Neural cell (in vitro differentiated cells): Measurements from ENCODE around the gene CACNA1C. TPM values are rescaled to one million over a fixed set of nuclear protein-coding genes. Genes with fewer than 3 reads are reported as not detected.

Experiments
- H2AFZ ChIP-seq: fragments of 200-600, 300-800 bp; sonication (generic), shearing (Covaris generic); 2 replicates; pipeline ENCODE4 v1.6.0; 2014; ENCODE audit warnings: low read depth, mild to moderate bottlenecking, antibody characterized with exemption, low read length, moderate library complexity
- H3F3A ChIP-seq: fragments of 200-600 bp; shearing (Covaris generic); 2 replicates; pipeline ENCODE4 v1.6.1; 2016; ENCODE audit warnings: mild to moderate bottlenecking, moderate library complexity, mixed read lengths, antibody characterized with exemption, low read length; ENCODE audit not compliant: insufficient read depth, poor library complexity, severe bottlenecking
- H3K27ac ChIP-seq: fragments of 200-600, 300-800 bp; sonication (generic), shearing (Covaris generic); 2 replicates; pipeline ENCODE4 v1.5.1; 2014; ENCODE audit warnings: mild to moderate bottlenecking, low read length, moderate library complexity
- H3K27me3 ChIP-seq: fragments of 300-800, 200-600 bp; sonication (generic), shearing (Covaris generic); 2 replicates; pipeline ENCODE4 v1.6.0; 2014; ENCODE audit warnings: mild to moderate bottlenecking, low read depth, low read length, moderate library complexity; ENCODE audit not compliant: insufficient read depth
- H3K36me3 ChIP-seq: fragments of 300-800, 200-600 bp; sonication (generic), shearing (Covaris generic); 2 replicates; pipeline ENCODE4 v1.5.1; 2014; ENCODE audit warnings: mild to moderate bottlenecking, antibody characterized with exemption, low read length, moderate library complexity; ENCODE audit not compliant: insufficient read depth
- H3K4me2 ChIP-seq: fragments of 300-800, 200-600 bp; sonication (generic), shearing (Covaris generic); 2 replicates; pipeline ENCODE4 v1.6.0; 2014; ENCODE audit warnings: mild to moderate bottlenecking, low read length
- H3K4me3 ChIP-seq: fragments of 300-800, 200-600 bp; sonication (generic), shearing (Covaris generic); 2 replicates; pipeline ENCODE4 v1.5.1; 2014; ENCODE audit warnings: mild to moderate bottlenecking, low read length, moderate library complexity
- H3K79me2 ChIP-seq: fragments of 200-600 bp; shearing (Covaris generic); replicated peaks from 2 replicates; pipeline ENCODE4 v1.6.0; 2014; ENCODE audit warnings: mild to moderate bottlenecking, low read length, moderate library complexity; ENCODE audit not compliant: insufficient read depth
- H3K9ac ChIP-seq: fragments of 300-800, 200-600 bp; sonication (generic), shearing (Covaris generic); 2 replicates; pipeline ENCODE4 v1.6.1; 2016; ENCODE audit warnings: mild to moderate bottlenecking, low read length, mixed read lengths
- H3K9me2 ChIP-seq: fragments of 200-600 bp; shearing (Covaris generic); 2 replicates; pipeline ENCODE4 v1.6.1; 2016; ENCODE audit warnings: mild to moderate bottlenecking, low read length, mixed read lengths; ENCODE audit not compliant: insufficient read depth
- H3K9me3 ChIP-seq: fragments of 200-600, 300-800 bp; sonication (generic), shearing (Covaris generic); 2 replicates; pipeline ENCODE4 v1.6.1; 2016; ENCODE audit warnings: mild to moderate bottlenecking, mixed run types, low read length, moderate library complexity, mixed read lengths
- H4K20me1 ChIP-seq: fragments of 200-600 bp; shearing (Covaris generic); 2 replicates; pipeline ENCODE4 v1.6.1; 2016; ENCODE audit warnings: mild to moderate bottlenecking, mixed run types; ENCODE audit not compliant: insufficient read depth
- EP300 ChIP-seq: fragments of 450-650 bp; conservative IDR thresholded peaks from 2 replicates; pipeline ENCODE4 v1.6.1; 2014; ENCODE audit warnings: antibody characterized with exemption, mild to moderate bottlenecking, moderate library complexity; ENCODE audit not compliant: poor library complexity, severe bottlenecking
- EZH2 ChIP-seq: fragments of 200-600, 300-800 bp; shearing (Covaris generic), sonication (generic); IDR thresholded peaks from 2 replicates; pipeline ENCODE4 v1.6.1; 2014; ENCODE audit warnings: antibody characterized with exemption, low read length, borderline replicate concordance, mild to moderate bottlenecking; ENCODE audit not compliant: insufficient read depth, poor library complexity, severe bottlenecking
- MXI1 ChIP-seq: fragments of 450-650 bp; conservative IDR thresholded peaks from 2 replicates; pipeline ENCODE4 v1.6.1; 2014; ENCODE audit warnings: antibody characterized with exemption, mild to moderate bottlenecking; ENCODE audit not compliant: poor library complexity, severe bottlenecking
- POLR2AphosphoS5 ChIP-seq: IDR thresholded peaks from 2 replicates; pipeline ENCODE4 v1.6.1; 2012
- RAD21 ChIP-seq: fragments of 450-650 bp; conservative IDR thresholded peaks from 2 replicates; pipeline ENCODE4 v1.6.1; 2014; ENCODE audit warnings: antibody characterized with exemption, mild to moderate bottlenecking, moderate library complexity
- SMC3 ChIP-seq: fragments of 450-650 bp; conservative IDR thresholded peaks from 2 replicates; pipeline ENCODE4 v1.6.1; 2014; ENCODE audit warnings: antibody characterized with exemption, mild to moderate bottlenecking, moderate library complexity; ENCODE audit not compliant: poor library complexity
- TAF1 ChIP-seq: IDR thresholded peaks from 2 replicates; pipeline ENCODE4 v1.6.1; 2012; ENCODE audit warnings: low read depth
- polyA plus RNA-seq: library from polyadenylated mRNA; depleted of rRNA; stranded (reverse); fragments of >200 nt; gene quantifications from 2 replicates; pipeline ENCODE4 v1.2.3, GENCODE V29; 2014
- TF ChIP-seq, protein P1 (sequence below): IDR thresholded peaks from 2 replicates; pipeline ENCODE4 v1.6.1; 2012; ENCODE audit warnings: borderline replicate concordance
- TF ChIP-seq, protein P2 (sequence below): fragments of 450-650 bp; IDR thresholded peaks from 2 replicates; pipeline ENCODE4 v1.5.1; 2014; ENCODE audit warnings: antibody characterized with exemption, mild to moderate bottlenecking, moderate library complexity; ENCODE audit not compliant: poor library complexity, severe bottlenecking

The CACNA1C gene
- polyA plus RNA-seq, 1 donor from 2014 or later, result 9.7 TPM

GRCh38 chr12:2358986-2359658, 306.3 kb downstream of the CACNA1C start:
- Histone ChIP-seq H3K27ac (no peak overlapping the region), H3K9ac (no peak overlapping the region), H3K79me2 (no peaks in the 10 kb centered on the region), H3K9me2 (no peaks in the 10 kb centered on the region), H4K20me1 (no peaks in the 10 kb centered on the region), H3K4me2 (no peak overlapping the region), H3K9me3 (no peaks in the 10 kb centered on the region), H2AFZ (no peak overlapping the region), H3K27me3 (no peaks in the 10 kb centered on the region), H3F3A (no peaks in the 10 kb centered on the region), H3K4me3 (no peak overlapping the region), H3K36me3 (no peaks in the 10 kb centered on the region)
- TF ChIP-seq EP300, result no peak
- TF ChIP-seq, protein P1, sequence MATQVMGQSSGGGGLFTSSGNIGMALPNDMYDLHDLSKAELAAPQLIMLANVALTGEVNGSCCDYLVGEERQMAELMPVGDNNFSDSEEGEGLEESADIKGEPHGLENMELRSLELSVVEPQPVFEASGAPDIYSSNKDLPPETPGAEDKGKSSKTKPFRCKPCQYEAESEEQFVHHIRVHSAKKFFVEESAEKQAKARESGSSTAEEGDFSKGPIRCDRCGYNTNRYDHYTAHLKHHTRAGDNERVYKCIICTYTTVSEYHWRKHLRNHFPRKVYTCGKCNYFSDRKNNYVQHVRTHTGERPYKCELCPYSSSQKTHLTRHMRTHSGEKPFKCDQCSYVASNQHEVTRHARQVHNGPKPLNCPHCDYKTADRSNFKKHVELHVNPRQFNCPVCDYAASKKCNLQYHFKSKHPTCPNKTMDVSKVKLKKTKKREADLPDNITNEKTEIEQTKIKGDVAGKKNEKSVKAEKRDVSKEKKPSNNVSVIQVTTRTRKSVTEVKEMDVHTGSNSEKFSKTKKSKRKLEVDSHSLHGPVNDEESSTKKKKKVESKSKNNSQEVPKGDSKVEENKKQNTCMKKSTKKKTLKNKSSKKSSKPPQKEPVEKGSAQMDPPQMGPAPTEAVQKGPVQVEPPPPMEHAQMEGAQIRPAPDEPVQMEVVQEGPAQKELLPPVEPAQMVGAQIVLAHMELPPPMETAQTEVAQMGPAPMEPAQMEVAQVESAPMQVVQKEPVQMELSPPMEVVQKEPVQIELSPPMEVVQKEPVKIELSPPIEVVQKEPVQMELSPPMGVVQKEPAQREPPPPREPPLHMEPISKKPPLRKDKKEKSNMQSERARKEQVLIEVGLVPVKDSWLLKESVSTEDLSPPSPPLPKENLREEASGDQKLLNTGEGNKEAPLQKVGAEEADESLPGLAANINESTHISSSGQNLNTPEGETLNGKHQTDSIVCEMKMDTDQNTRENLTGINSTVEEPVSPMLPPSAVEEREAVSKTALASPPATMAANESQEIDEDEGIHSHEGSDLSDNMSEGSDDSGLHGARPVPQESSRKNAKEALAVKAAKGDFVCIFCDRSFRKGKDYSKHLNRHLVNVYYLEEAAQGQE, result no peak
- TF ChIP-seq, protein P2, sequence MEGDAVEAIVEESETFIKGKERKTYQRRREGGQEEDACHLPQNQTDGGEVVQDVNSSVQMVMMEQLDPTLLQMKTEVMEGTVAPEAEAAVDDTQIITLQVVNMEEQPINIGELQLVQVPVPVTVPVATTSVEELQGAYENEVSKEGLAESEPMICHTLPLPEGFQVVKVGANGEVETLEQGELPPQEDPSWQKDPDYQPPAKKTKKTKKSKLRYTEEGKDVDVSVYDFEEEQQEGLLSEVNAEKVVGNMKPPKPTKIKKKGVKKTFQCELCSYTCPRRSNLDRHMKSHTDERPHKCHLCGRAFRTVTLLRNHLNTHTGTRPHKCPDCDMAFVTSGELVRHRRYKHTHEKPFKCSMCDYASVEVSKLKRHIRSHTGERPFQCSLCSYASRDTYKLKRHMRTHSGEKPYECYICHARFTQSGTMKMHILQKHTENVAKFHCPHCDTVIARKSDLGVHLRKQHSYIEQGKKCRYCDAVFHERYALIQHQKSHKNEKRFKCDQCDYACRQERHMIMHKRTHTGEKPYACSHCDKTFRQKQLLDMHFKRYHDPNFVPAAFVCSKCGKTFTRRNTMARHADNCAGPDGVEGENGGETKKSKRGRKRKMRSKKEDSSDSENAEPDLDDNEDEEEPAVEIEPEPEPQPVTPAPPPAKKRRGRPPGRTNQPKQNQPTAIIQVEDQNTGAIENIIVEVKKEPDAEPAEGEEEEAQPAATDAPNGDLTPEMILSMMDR, result no peak
- TF ChIP-seq EZH2, result no peak
- TF ChIP-seq TAF1, result no peak
- TF ChIP-seq MXI1, result no peak
- TF ChIP-seq SMC3, result no peak
- TF ChIP-seq POLR2AphosphoS5, result no peak
- TF ChIP-seq RAD21, result no peak

GRCh38 chr12:2359725-2360629, 307.2 kb downstream of the CACNA1C start:
- Histone ChIP-seq H3K9ac (no peak overlapping the region), H3F3A (no peaks in the 10 kb centered on the region), H4K20me1 (no peaks in the 10 kb centered on the region), H3K4me2 (no peak overlapping the region), H3K27ac (no peak overlapping the region), H2AFZ (no peak overlapping the region), H3K36me3 (no peaks in the 10 kb centered on the region), H3K9me2 (no peaks in the 10 kb centered on the region), H3K4me3 (no peak overlapping the region), H3K79me2 (no peaks in the 10 kb centered on the region), H3K27me3 (no peaks in the 10 kb centered on the region), H3K9me3 (no peaks in the 10 kb centered on the region)
- TF ChIP-seq RAD21, result no peak
- TF ChIP-seq, protein P2, result no peak
- TF ChIP-seq, protein P1, result no peak
- TF ChIP-seq EZH2, result no peak
- TF ChIP-seq EP300, result no peak
- no peak for TF ChIP-seq SMC3
- TF ChIP-seq TAF1, result no peak
- no peak for TF ChIP-seq POLR2AphosphoS5
- no peak for TF ChIP-seq MXI1
